ENCODE results near the gene LMAN1L. TPM values are rescaled to one million over a fixed set of nuclear protein-coding genes. Genes with fewer than 3 reads are reported as not detected.
A peak's percentile ranks its signal among the peaks of the same experiment; 100 is the strongest.

LMAN1L gene
- total RNA-seq, 3 donors from 2014 or later: 0.32 to 0.60 (median 0.55) TPM

DNA sequence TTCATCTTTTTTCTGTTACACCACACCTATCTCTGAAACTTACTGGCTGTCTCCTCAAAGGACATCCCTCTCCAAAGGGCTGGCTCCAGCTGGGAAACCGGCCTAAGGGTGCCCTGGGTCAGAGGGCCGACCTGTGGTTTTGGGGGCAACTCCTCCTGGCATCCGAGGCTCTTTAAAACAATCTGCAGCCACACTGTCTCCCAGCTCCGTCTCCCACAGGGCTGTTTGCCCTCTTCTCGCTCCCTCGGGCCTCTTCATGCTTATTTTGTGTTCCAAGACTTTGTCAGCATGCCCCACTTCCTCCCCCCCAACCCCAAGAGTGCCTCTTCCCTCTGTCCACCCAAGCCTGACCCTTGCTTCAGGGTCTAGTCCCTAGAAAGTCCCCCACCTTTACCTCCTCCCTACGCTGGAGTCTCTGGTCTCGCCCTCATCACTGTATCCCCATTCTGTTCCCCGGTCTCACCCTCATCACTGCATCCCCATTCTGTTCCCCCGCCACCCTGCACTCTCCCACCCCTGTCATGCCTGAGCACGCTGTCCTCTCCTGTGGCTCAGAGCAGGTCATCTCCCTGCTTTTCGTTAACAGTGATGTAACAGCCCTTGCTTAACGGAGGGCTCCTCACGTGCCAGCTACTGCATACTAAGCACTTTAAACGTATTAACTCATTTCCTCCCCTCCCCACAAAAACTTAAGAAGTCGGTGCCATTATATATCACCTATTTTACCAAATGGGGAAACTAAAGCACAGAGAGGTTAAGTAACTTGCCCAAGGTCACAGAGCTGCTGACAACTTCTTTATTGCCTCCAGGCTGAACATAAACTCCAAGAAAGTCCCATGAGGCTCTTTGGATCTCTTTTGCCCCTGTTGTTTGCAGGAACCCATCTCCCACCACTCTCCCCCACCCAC lies 31.9 kb upstream of the LMAN1L start:
- Histone ChIP-seq H3K9me3 (no peaks in the 10 kb centered on the region), H3K36me3 (ENCODE audit: low read depth) (no peaks in the 10 kb centered on the region), H3K4me1 (ENCODE audit: low read depth) (peaks cover 57% of the 10 kb centered on the region), H3K4me3 (no peak overlapping the region)
- peak in 2 of 3 donors; percentile 38 to 71 for DNase-seq
- TF ChIP-seq, protein P1, sequence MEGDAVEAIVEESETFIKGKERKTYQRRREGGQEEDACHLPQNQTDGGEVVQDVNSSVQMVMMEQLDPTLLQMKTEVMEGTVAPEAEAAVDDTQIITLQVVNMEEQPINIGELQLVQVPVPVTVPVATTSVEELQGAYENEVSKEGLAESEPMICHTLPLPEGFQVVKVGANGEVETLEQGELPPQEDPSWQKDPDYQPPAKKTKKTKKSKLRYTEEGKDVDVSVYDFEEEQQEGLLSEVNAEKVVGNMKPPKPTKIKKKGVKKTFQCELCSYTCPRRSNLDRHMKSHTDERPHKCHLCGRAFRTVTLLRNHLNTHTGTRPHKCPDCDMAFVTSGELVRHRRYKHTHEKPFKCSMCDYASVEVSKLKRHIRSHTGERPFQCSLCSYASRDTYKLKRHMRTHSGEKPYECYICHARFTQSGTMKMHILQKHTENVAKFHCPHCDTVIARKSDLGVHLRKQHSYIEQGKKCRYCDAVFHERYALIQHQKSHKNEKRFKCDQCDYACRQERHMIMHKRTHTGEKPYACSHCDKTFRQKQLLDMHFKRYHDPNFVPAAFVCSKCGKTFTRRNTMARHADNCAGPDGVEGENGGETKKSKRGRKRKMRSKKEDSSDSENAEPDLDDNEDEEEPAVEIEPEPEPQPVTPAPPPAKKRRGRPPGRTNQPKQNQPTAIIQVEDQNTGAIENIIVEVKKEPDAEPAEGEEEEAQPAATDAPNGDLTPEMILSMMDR (IDR thresholded peaks at IDR 0.05): no peak
- intact Hi-C loops (cut with DNase I, micrococcal nuclease): no loop called here
- ATAC-seq: no peak

DNA sequence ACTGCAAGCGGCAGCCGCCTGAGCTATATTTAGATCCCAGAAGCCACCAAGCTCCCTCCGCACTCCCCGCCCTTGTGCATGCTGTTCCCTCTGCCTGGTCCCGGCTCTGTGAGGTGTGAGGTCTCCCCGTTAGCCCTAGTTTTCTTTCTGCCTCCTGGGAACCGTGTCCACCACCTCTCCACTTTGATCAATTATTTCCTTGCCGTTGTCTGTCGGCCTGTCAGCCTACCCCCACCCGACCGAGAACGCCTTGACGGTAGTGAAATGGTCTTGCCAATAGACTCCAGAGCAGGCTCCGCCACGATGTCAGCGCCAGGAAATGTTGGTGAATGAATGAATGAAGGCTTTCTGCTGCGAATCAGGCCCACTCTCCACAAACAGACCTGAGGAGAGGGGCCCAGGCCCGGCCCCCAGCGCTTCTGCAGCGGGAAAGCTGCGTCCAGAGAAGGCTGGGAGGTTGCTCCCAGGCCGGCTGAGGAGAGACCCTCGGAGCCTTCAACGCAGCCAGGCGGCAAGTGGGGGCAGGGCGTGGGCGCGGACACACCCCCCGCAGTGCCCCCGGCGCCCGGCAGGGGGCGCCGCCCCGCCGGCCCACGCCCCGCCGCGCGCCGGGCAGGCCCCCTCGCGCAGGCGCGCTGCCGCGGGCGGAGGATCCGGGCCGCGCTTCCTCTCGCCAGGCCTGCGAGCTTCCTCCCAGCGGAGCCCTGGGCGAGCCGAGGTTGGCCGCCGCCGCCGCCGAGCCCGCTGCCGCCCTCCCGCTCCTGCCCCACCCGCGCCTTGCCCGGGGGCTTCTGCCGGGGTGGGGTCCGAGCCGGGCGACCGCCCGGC lies 31.0 kb upstream of the LMAN1L start, which contains the start of gene CSK:
CSK (plus strand) TSS at position 650 of the 828 bp plus-strand sequence. CDS start 16,218 bp downstream, outside the sequence.
- no peaks in the 10 kb centered on the region for H3K36me3 ChIP-seq (ENCODE audit: low read depth)
- peak within 1 kb of the TSS; percentile 77 for H3K4me3 ChIP-seq
- no peaks in the 10 kb centered on the region for H3K9me3 ChIP-seq
- intact Hi-C loops (cut with DNase I, micrococcal nuclease): no loop called here
- TF ChIP-seq, protein P1 (IDR thresholded peaks at IDR 0.05): peak; percentile 73
- H3K4me1 ChIP-seq (ENCODE audit: low read depth): peaks cover 59% of the 10 kb centered on the region
- ATAC-seq: peak; percentile 80
- DNase-seq: peak; percentile 75 to 87 (median 86)

GRCh38 chr15:74782259-74783071 lies 30.2 kb upstream of the LMAN1L start:
- peaks cover 59% of the 10 kb centered on the region for H3K4me1 ChIP-seq (ENCODE audit: low read depth)
- peak; percentile 16 for ATAC-seq

DNA sequence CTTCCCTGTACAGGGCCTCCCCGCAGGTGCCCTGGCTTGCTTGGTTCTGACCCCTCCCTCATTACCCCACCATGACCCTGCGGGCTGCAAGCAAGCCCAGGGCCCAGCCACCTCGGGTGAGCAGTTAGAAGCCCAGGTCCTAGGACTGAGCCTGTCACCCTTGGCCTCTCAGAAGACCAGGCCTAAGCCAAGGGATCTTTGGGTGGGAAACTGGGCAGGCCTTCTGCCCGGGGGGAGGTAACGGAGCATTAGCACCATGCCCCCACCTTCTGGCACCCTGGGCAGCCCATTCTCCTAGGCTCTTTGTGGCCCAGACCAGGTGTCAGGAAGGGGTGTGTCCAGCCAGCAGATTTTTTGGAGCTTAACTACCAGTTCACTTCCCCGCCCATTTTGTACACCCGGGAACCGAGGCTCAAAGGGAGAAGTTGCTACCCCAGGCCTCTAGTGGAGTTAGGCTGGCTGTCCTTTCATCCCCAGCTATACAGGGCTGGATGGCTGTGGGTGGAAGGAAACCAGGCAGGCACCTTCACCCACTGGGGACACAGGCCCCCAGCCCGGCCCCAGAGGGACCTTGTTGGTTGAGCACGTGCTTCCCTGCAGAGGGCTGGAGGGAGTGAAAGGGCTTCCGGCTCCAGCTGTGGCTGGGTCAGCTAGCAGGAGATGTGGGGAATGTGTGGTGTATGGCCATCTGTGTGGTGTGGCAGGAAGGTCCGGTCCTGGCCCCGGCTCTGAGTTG lies 29.4 kb upstream of the LMAN1L start:
- Histone ChIP-seq H3K36me3 (ENCODE audit: low read depth) (no peaks in the 10 kb centered on the region), H3K9me3 (no peaks in the 10 kb centered on the region), H3K4me1 (ENCODE audit: low read depth) (peaks cover 63% of the 10 kb centered on the region), H3K4me3 (peak overlapping the region; percentile 77)
- DNase-seq (peak; percentile 45 to 76 (median 61)), ATAC-seq (peak; percentile 15)
- TF ChIP-seq, protein P1 (IDR thresholded peaks at IDR 0.05): no peak
- intact Hi-C loops (cut with DNase I, micrococcal nuclease): no loop called here

More at GRCh38 chr15:74782259-74783071, 30.2 kb upstream of the LMAN1L start:
- TF ChIP-seq, protein P1 (IDR thresholded peaks at IDR 0.05): no peak
- no peaks in the 10 kb centered on the region for H3K9me3 ChIP-seq
- peak overlapping the region; percentile 77 for H3K4me3 ChIP-seq
- peak; percentile 54 to 81 (median 70) for DNase-seq
- intact Hi-C loops (cut with DNase I, micrococcal nuclease): no loop called here
- H3K36me3 ChIP-seq (ENCODE audit: low read depth): no peaks in the 10 kb centered on the region

Measured in mucosa of descending colon (tissue), 3 donors.